Testis (tissue), 3 donors: ENCODE measurements around the gene TNFRSF14. TPM values are rescaled to one million over a fixed set of nuclear protein-coding genes. Genes with fewer than 3 reads are reported as not detected.

Experiments
- DNase-seq: peaks from one replicate; pipeline ENCODE4 v3.0.0-alpha.2; 2019
- H3K27ac ChIP-seq, 2 donors: fragments of 200-600 bp; sonication (generic); one replicate each; pipeline ENCODE4 v1.5.1; 2019
- H3K27me3 ChIP-seq: fragments of 200-600 bp; sonication (generic); one replicate; pipeline ENCODE4 v1.5.1; 2019
- H3K36me3 ChIP-seq: fragments of 200-600 bp; sonication (generic); one replicate; pipeline ENCODE4 v1.5.1; 2017; ENCODE audit warnings: low read depth; ENCODE audit errors: missing control alignments
- H3K4me1 ChIP-seq: fragments of 200-600 bp; sonication (generic); one replicate; pipeline ENCODE4 v1.5.1; 2019
- H3K4me3 ChIP-seq, 2 donors: fragments of 200-600 bp; sonication (generic); one replicate each; pipeline ENCODE4 v1.5.1; 2017 to 2019
- H3K9me3 ChIP-seq: fragments of 200-600 bp; sonication (generic); one replicate; pipeline ENCODE4 v1.5.1; 2017
- CTCF ChIP-seq, 3 experiments: fragments of 450-650 bp in 2 of 3; fragments of 200-600 bp in 1 of 3; sonication (generic) in 1 of 3; IDR thresholded peaks; one replicate each; pipeline ENCODE4 v1.5.1; 2016 to 2019; ENCODE audit warnings: antibody characterized with exemption in 3 of 3, mild to moderate bottlenecking in 2 of 3, moderate library complexity in 1 of 3
- POLR2A ChIP-seq: fragments of 450-650 bp; IDR thresholded peaks from one replicate; pipeline ENCODE4 v1.6.1; 2017; ENCODE audit warnings: antibody characterized with exemption, mild to moderate bottlenecking, moderate library complexity
- WGBS, 2 donors: methylation state at CpG; one replicate each; pipeline ENCODE4 v1.1.5; 2018; 5-methylcytosine and 5-hydroxymethylcytosine counted together
- intact Hi-C: fragments of 100-400 bp; cut with DNase I; formaldehyde crosslinking; loops from one replicate; pipeline ENCODE4 v1.15.1; 2023; ENCODE audit warnings: low total_unique reads
- polyA plus RNA-seq: library from polyadenylated mRNA; stranded (reverse); fragments of 350-450 nt; fragmentation: Illumina TruSeq; extraction: RNeasy Lipid Tissue Mini Kit (QIAGEN cat#74804); gene quantifications from one replicate; pipeline ENCODE4 v1.2.3, GENCODE V29; 2014; ENCODE audit warnings: low read depth, low replicate concordance; ENCODE audit not compliant: insufficient read depth
- total RNA-seq, 2 donors: library from RNA; depleted of rRNA; stranded (reverse); fragments of >200 nt; gene quantifications; one replicate each; pipeline ENCODE4 v1.2.3, GENCODE V29; 2016

Gene TNFRSF14
- total and polyA plus RNA-seq, 3 donors from 2014 or later, result 26.0 to 45.1 (median 39.0) TPM

- intact Hi-C loops, result no loop called here
- Histone ChIP-seq H3K36me3 (no peaks in the 10 kb centered on the region), H3K27me3 (no peaks in the 10 kb centered on the region), H3K9me3 (no peaks in the 10 kb centered on the region), H3K4me1 (peaks cover 36% of the 10 kb centered on the region), H3K4me3 (no peak overlapping the region), H3K27ac (no peak overlapping the region)
- DNase-seq, result no peak
- WGBS, 2 donors, result 73 to 84% methylated on average over 17 to 25 of the region's 25 CpGs
- TF ChIP-seq POLR2A, result no peak
- TF ChIP-seq CTCF (IDR thresholded peaks at IDR 0.05), result no peak
Measured at GRCh38 chr1:2541619-2542245, 14.4 kb upstream of the TNFRSF14 start.

- DNase-seq, result no peak
- H3K9me3 ChIP-seq, result no peaks in the 10 kb centered on the region
- H3K27ac ChIP-seq, result no peak overlapping the region
- no peak overlapping the region for H3K4me3 ChIP-seq
- intact Hi-C loops, result no loop called here
- WGBS, 2 donors, result 81 to 92% methylated on average over 6 to 11 of the region's 11 CpGs
- H3K36me3 ChIP-seq, result no peaks in the 10 kb centered on the region
- peaks cover 42% of the 10 kb centered on the region for H3K4me1 ChIP-seq
- TF ChIP-seq CTCF (IDR thresholded peaks at IDR 0.05) (no peak), POLR2A (no peak)
- no peaks in the 10 kb centered on the region for H3K27me3 ChIP-seq
Measured at GRCh38 chr1:2542246-2542915, 13.8 kb upstream of the TNFRSF14 start.

GRCh38 chr1:2543543-2544092, 12.6 kb upstream of the TNFRSF14 start:
- no peaks in the 10 kb centered on the region for H3K36me3 ChIP-seq
- H3K27me3 ChIP-seq, result no peaks in the 10 kb centered on the region
- TF ChIP-seq POLR2A (no peak), CTCF (IDR thresholded peaks at IDR 0.05) (no peak)
- no peak overlapping the region for H3K4me3 ChIP-seq
- intact Hi-C loops, result no loop called here
- H3K9me3 ChIP-seq, result no peaks in the 10 kb centered on the region
- WGBS, 2 donors, result 35 to 57% methylated on average over 4 to 21 of the region's 26 CpGs
- H3K27ac ChIP-seq, result no peak overlapping the region
- no peak for DNase-seq
- peaks cover 53% of the 10 kb centered on the region for H3K4me1 ChIP-seq

- Histone ChIP-seq H3K4me1 (peaks cover 58% of the 10 kb centered on the region), H3K4me3 (no peak overlapping the region), H3K9me3 (no peaks in the 10 kb centered on the region), H3K36me3 (no peaks in the 10 kb centered on the region), H3K27ac (peak overlapping the region in 1 of 2 donors; percentile 24), H3K27me3 (no peaks in the 10 kb centered on the region)
- WGBS, 2 donors, result 40 to 58% methylated on average over 1 to 26 of the region's 26 CpGs
- intact Hi-C loops, result no loop called here
- no peak for TF ChIP-seq POLR2A
- TF ChIP-seq CTCF (IDR thresholded peaks at IDR 0.05), result no peak
- no peak for DNase-seq
Measured at GRCh38 chr1:2544093-2544874, 11.9 kb upstream of the TNFRSF14 start.
